Mesendoderm (in vitro differentiated cells): ENCODE results near the gene GNG12.

Experiments used
- DNase-seq: peaks from one replicate; pipeline ENCODE4 v3.0.0; 2013
- H2AK5ac ChIP-seq: 2 replicates; pipeline ENCODE4 v1.6.1; 2013; ENCODE audit warnings: low read length, inconsistent platforms
- H2BK120ac ChIP-seq: 2 replicates; pipeline ENCODE4 v1.6.1; 2013; ENCODE audit warnings: low read depth, mild to moderate bottlenecking, low read length, moderate library complexity, mixed read lengths
- H2BK15ac ChIP-seq: replicated peaks from 2 replicates; pipeline ENCODE4 v1.6.1; 2013; ENCODE audit warnings: low read depth, mild to moderate bottlenecking, moderate library complexity
- H2BK5ac ChIP-seq: 2 replicates; pipeline ENCODE4 v1.6.1; 2013; ENCODE audit warnings: low read length, inconsistent platforms
- H3K18ac ChIP-seq: 2 replicates; pipeline ENCODE4 v1.6.1; 2013; ENCODE audit warnings: mild to moderate bottlenecking, low read length, mixed read lengths
- H3K23ac ChIP-seq: one replicate; pipeline ENCODE4 v1.6.1; 2013; ENCODE audit warnings: low read length
- H3K27ac ChIP-seq: 2 replicates; pipeline ENCODE4 v1.5.1; 2013; ENCODE audit warnings: low read depth, mild to moderate bottlenecking, inconsistent platforms, low read length, moderate library complexity
- H3K27me3 ChIP-seq: 2 replicates; pipeline ENCODE4 v1.6.1; 2013; ENCODE audit warnings: low read length, control low read depth, mild to moderate bottlenecking, inconsistent platforms; ENCODE audit not compliant: insufficient read depth, poor library complexity
- H3K36me3 ChIP-seq: 2 replicates; pipeline ENCODE4 v1.6.1; 2013; ENCODE audit warnings: low read length, inconsistent platforms; ENCODE audit not compliant: control insufficient read depth, insufficient read depth
- H3K4ac ChIP-seq: one replicate; pipeline ENCODE4 v1.6.1; 2013; ENCODE audit warnings: low read depth, mild to moderate bottlenecking, low read length, moderate library complexity
- H3K4me1 ChIP-seq: 2 replicates; pipeline ENCODE4 v1.6.1; 2013; ENCODE audit warnings: low read depth, low read length, inconsistent platforms; ENCODE audit not compliant: control insufficient read depth
- H3K4me2 ChIP-seq: 2 replicates; pipeline ENCODE4 v1.6.1; 2013; ENCODE audit warnings: low read length
- H3K4me3 ChIP-seq: 2 replicates; pipeline ENCODE4 v1.5.1; 2013; ENCODE audit warnings: mild to moderate bottlenecking, low read length
- H3K56ac ChIP-seq: one replicate; pipeline ENCODE4 v1.6.1; 2013; ENCODE audit warnings: low read length
- H3K79me1 ChIP-seq: 2 replicates; pipeline ENCODE4 v1.6.1; 2013; ENCODE audit warnings: low read length, inconsistent platforms
- H3K79me2 ChIP-seq: 2 replicates; pipeline ENCODE4 v1.6.1; 2013; ENCODE audit warnings: mild to moderate bottlenecking, low read length; ENCODE audit not compliant: control insufficient read depth, insufficient read depth
- H3K9ac ChIP-seq: 2 replicates; pipeline ENCODE4 v1.6.1; 2013; ENCODE audit warnings: low read length, inconsistent platforms
- H4K5ac ChIP-seq: one replicate; pipeline ENCODE4 v1.6.1; 2013; ENCODE audit warnings: low read length
- H4K8ac ChIP-seq: one replicate; pipeline ENCODE4 v1.6.1; 2013; ENCODE audit warnings: low read depth, mild to moderate bottlenecking, control low read depth, low read length, moderate library complexity
- WGBS: extraction: QIAGEN DNeasy Blood & Tissue Kit; methylation state at CpG from one replicate; pipeline ENCODE4 v1.1.7; 2013; ENCODE audit warnings: low lambda C conversion rate, missing lambda C conversion rate; ENCODE audit not compliant: insufficient coverage; ENCODE audit errors: extremely low coverage; 5-methylcytosine and 5-hydroxymethylcytosine counted together

Gene GNG12

GRCh38 chr1:67768480-67768879 is 64.8 kb downstream of the GNG12 start:
- no peak for DNase-seq
- Histone ChIP-seq H3K79me2 (no peaks in the 10 kb centered on the region), H3K56ac (no peak overlapping the region), H3K79me1 (no peaks in the 10 kb centered on the region), H3K23ac (no peak overlapping the region), H3K18ac (no peak overlapping the region), H3K4me3 (no peak overlapping the region), H3K27me3 (no peaks in the 10 kb centered on the region), H2BK120ac (no peak overlapping the region), H3K4me2 (no peak overlapping the region), H3K9ac (no peak overlapping the region), H3K27ac (no peak overlapping the region), H4K5ac (no peak overlapping the region), H2BK15ac (no peak overlapping the region), H4K8ac (no peak overlapping the region), H3K4ac (no peak overlapping the region), H2AK5ac (no peak overlapping the region), H3K36me3 (no peaks in the 10 kb centered on the region), H2BK5ac (no peak overlapping the region), H3K4me1 (no peaks in the 10 kb centered on the region)
- WGBS: no CpG with 5 or more reads among the region's 1 CpG

- Histone ChIP-seq H2BK120ac (no peak overlapping the region), H3K9ac (no peak overlapping the region), H2AK5ac (no peak overlapping the region), H2BK15ac (no peak overlapping the region), H3K4me2 (no peak overlapping the region), H3K79me2 (no peaks in the 10 kb centered on the region), H4K5ac (no peak overlapping the region), H3K27me3 (no peaks in the 10 kb centered on the region), H3K27ac (no peak overlapping the region), H4K8ac (no peak overlapping the region), H3K4me3 (no peak overlapping the region), H3K18ac (no peak overlapping the region), H3K79me1 (no peaks in the 10 kb centered on the region), H3K36me3 (no peaks in the 10 kb centered on the region), H3K56ac (no peak overlapping the region), H2BK5ac (no peak overlapping the region), H3K23ac (no peak overlapping the region), H3K4ac (no peak overlapping the region), H3K4me1 (no peaks in the 10 kb centered on the region)
- no peak for DNase-seq
- WGBS: no CpG with 5 or more reads among the region's 6 CpGs
These were observed 66.0 kb downstream of the GNG12 start for GRCh38 chr1:67767103-67767782.

GRCh38 chr1:67766141-67766978 is 66.9 kb downstream of the GNG12 start:
- no CpG with 5 or more reads among the region's 17 CpGs for WGBS
- DNase-seq: peak; percentile 55

GRCh38 chr1:67764633-67765032 is 68.6 kb downstream of the GNG12 start:
- Histone ChIP-seq H3K4me2 (no peak overlapping the region), H3K4ac (no peak overlapping the region), H3K18ac (no peak overlapping the region), H3K27ac (no peak overlapping the region), H3K4me1 (peaks cover 3% of the 10 kb centered on the region), H3K56ac (no peak overlapping the region), H4K5ac (no peak overlapping the region), H3K27me3 (no peaks in the 10 kb centered on the region), H3K36me3 (no peaks in the 10 kb centered on the region), H2AK5ac (no peak overlapping the region), H3K4me3 (no peak overlapping the region), H4K8ac (no peak overlapping the region), H2BK5ac (no peak overlapping the region), H3K23ac (no peak overlapping the region), H2BK15ac (no peak overlapping the region), H3K79me1 (no peaks in the 10 kb centered on the region), H3K79me2 (no peaks in the 10 kb centered on the region), H3K9ac (no peak overlapping the region), H2BK120ac (no peak overlapping the region)
- no peak for DNase-seq
- no CpG with 5 or more reads among the region's 4 CpGs for WGBS

More at GRCh38 chr1:67766141-67766978, 66.9 kb downstream of the GNG12 start:
- Histone ChIP-seq H3K23ac (no peak overlapping the region), H3K27me3 (no peaks in the 10 kb centered on the region), H3K4me1 (no peaks in the 10 kb centered on the region), H3K4me2 (peak overlapping the region; percentile 21), H3K27ac (no peak overlapping the region), H2BK5ac (no peak overlapping the region), H3K79me2 (no peaks in the 10 kb centered on the region), H2BK15ac (no peak overlapping the region), H3K9ac (peak overlapping the region; percentile 47), H3K4ac (no peak overlapping the region), H2BK120ac (no peak overlapping the region), H3K4me3 (no peak overlapping the region), H3K36me3 (no peaks in the 10 kb centered on the region), H3K79me1 (no peaks in the 10 kb centered on the region), H4K8ac (no peak overlapping the region), H4K5ac (no peak overlapping the region), H2AK5ac (no peak overlapping the region), H3K18ac (no peak overlapping the region), H3K56ac (peak overlapping the region; percentile 76)

- H3K23ac ChIP-seq: no peak overlapping the region
- H3K56ac ChIP-seq: no peak overlapping the region
- no peak overlapping the region for H2AK5ac ChIP-seq
- no peak overlapping the region for H3K27ac ChIP-seq
- no peak overlapping the region for H3K18ac ChIP-seq
- no peaks in the 10 kb centered on the region for H3K79me1 ChIP-seq
- H3K4me3 ChIP-seq: no peak overlapping the region
- H3K9ac ChIP-seq: no peak overlapping the region
- no peak for DNase-seq
- H3K4ac ChIP-seq: no peak overlapping the region
- no peak overlapping the region for H3K4me2 ChIP-seq
- no peaks in the 10 kb centered on the region for H3K79me2 ChIP-seq
- H3K27me3 ChIP-seq: no peaks in the 10 kb centered on the region
- no peak overlapping the region for H2BK15ac ChIP-seq
- H4K5ac ChIP-seq: no peak overlapping the region
- H3K36me3 ChIP-seq: no peaks in the 10 kb centered on the region
- peaks cover 3% of the 10 kb centered on the region for H3K4me1 ChIP-seq
- H2BK5ac ChIP-seq: no peak overlapping the region
- H2BK120ac ChIP-seq: no peak overlapping the region
- WGBS: no CpG with 5 or more reads among the region's 4 CpGs
- H4K8ac ChIP-seq: no peak overlapping the region
These were observed 71.5 kb downstream of the GNG12 start for GRCh38 chr1:67761730-67762129.
